Measurements from ENCODE around the gene AJUBA.
"Not testable (repeated sequence)": the region's sequence is repeated elsewhere in the genome, so short reads cannot be mapped to it uniquely, and the experiment has no call there.

Gene AJUBA

DNA sequence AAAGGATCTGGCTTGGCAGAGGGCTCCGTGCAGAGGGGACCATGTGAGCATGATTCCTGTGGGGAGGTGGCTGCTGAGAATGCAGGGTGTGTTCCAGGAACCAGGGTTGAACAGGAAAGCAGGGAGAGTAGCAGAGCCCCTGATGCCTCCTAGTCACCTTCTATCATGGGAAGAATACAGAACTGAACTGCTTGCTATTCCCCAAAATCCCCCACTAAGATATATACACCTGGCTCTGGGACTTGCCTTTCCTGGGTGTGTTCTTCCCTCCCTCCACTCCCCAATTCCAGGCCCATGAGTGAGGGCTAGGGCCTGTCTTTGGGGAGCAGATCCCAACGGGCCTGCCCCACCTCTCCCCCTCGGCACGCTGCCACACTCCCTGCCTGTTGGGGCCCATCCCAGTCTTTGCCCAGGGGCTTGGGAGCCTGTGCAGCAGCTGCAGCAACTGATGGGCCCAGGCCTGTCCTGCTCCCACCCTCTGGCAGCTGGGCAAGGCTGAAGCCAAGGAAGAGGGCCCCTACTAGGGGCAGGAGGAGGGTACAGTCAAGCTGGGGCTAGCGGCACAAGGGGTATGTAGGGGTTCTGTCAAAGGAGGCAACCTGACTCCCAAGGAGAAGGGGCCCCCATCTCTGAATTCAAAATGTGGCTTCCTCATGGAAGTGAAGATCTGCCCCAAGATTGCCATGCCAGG, 3.2 kb downstream of the AJUBA start:
- DNase-seq: no peak

DNA sequence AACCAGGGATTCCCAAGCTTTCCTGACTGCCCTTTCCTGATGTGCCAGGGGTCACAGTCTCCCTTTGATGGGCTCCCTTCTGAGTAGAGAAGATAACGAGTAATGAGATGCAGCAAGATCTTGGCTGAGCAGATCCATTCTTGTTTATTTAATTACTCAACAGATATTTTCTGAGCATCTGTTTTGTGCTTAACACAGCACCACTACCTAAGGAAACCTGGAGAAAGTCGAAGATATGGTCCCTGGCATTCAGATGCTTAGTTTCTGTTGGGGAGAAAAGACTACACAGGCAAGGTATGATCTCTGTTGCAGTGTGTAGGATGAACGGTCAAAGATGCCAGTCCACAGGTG, 3.9 kb downstream of the AJUBA start:
- no peak for DNase-seq

GRCh38 chr14:22977684-22978486, 4.5 kb downstream of the AJUBA start:
- DNase-seq: no peak

GRCh38 chr14:22977434-22977683, 5.0 kb downstream of the AJUBA start:
- DNase-seq: no peak

DNA sequence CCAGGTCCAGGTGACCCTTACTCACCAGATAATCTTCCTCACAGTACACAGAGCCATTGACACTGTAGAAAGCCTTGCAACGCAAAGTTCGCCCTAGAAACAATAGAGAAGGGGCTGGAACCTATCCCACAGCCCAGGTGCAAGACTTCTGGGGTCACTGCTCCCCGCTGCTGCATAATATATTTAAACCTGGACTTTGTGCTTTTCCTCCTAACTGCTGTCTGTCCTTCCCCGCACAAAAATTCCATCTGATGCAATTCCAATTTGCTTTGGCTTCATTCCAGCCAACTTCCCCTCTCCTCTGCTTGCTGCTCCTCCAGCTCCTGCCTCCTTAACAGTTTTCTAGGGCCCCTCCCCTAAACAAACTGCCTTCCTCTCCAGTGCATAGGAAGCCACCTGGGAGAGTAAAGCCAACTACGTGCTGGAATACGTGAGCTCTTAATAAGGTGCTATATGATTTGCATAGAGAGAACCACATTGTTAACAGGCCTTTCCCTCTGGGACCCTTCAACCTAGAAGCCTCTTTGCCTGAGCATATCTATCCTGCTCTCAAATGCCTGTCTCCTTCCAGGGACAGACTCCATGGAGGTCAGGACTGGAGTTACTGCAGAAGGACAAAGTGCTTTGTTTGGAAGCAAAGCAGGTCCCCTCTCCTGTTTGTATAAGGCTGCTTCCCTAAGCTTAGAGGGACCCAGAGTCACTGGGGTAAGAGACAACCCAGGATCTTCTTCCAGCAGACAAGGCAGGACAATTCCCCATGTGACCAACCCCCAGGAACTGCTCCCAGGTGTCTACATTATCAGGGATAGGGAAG, 5.5 kb downstream of the AJUBA start:
- DNase-seq: no peak

DNA sequence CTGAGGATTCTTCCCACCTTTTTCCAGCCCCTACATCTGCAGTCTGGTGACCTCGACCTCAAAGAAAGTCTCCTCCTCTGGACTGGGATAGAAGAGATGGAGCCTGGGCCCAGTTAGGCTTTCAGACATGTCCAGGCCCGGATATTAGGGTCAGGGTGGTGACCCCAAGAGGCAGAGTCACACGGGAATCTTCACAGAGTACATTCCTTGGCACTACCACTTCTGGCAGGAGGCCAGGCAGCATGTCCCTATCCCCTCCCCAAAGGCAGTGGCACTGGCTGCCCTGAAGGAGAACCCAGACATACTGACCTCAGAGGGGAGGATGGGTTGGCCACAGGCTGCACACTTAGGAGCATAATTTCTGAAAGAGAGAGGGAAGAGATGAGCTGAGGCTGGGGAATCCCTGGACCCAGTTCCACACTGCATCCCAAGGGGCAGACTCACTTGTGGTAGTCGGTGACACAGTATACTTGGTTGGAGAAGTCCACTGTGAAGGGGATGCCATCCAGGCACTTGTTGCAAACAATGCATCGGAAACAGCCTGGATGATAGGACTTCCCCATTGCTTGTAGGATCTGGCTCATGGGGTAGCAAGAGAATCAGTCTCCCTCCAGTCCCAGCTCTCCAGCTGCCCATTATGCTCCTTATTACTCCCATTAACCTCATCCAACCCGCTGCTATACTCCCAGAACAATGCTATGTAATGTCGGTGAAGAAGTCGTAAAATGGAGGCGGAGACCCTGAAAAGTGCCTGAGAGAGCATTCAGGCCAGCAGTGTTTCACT, 7.6 kb downstream of the AJUBA start:
- no peak for DNase-seq

GRCh38 chr14:22973217-22974032, 8.9 kb downstream of the AJUBA start:
- peak in 1 of 2 experiments; percentile 15 for DNase-seq

- DNase-seq: no peak
These were observed 9.9 kb downstream of the AJUBA start for GRCh38 chr14:22972313-22972930.

DNA sequence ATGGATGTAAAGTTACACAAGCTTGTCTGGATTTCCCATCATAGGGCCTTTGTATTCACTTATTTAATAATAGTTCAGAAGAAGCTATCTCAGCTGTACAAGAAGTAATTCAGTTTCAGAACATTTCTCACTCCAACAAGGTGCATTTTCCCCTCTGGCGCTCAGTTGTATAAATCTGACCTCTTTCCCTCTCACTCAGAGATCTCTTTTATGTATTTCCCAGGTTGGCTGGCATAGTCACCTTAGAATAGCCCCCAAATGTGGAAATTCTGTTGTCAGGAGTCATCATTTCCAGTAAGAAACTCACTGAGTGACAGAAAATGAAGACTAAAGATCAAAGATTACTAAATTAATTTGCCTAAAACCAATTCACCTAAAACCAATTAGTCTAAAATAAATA, 11.2 kb downstream of the AJUBA start:
- DNase-seq: no peak

GRCh38 chr14:22966783-22967269, 15.5 kb downstream of the AJUBA start:
- no peak for DNase-seq

- DNase-seq: not testable (repeated sequence)
These were observed 16.2 kb downstream of the AJUBA start for GRCh38 chr14:22965916-22966782.

DNA sequence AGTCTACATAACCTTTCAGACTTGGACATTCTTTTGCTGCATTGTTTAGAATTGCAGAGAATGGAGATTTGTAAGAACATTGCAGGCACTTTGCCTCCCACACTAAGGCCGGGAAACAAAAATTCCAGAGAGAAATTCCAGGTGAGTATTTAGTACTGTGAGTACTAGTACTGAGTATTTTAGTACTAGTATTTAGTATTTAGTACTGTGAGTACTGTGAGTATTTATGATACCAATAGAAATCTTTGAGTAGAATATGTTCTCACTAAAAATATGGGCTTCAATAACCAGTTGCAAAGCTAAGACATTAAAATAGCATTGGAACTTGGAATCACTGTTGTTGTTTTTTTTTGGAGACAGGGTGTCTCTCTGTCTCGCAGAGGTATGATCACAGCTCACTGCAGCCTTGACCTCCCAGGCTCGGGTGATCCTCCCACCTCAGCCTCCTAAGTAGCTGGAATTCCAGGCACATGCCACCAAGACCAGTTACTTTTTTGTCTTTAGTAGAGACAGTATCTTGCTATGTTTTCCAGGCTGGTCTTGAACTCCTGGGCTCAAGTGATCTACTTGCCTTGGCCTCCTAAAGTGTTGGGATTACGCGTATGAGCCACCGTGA, 20.2 kb downstream of the AJUBA start:
- no peak for DNase-seq

DNA sequence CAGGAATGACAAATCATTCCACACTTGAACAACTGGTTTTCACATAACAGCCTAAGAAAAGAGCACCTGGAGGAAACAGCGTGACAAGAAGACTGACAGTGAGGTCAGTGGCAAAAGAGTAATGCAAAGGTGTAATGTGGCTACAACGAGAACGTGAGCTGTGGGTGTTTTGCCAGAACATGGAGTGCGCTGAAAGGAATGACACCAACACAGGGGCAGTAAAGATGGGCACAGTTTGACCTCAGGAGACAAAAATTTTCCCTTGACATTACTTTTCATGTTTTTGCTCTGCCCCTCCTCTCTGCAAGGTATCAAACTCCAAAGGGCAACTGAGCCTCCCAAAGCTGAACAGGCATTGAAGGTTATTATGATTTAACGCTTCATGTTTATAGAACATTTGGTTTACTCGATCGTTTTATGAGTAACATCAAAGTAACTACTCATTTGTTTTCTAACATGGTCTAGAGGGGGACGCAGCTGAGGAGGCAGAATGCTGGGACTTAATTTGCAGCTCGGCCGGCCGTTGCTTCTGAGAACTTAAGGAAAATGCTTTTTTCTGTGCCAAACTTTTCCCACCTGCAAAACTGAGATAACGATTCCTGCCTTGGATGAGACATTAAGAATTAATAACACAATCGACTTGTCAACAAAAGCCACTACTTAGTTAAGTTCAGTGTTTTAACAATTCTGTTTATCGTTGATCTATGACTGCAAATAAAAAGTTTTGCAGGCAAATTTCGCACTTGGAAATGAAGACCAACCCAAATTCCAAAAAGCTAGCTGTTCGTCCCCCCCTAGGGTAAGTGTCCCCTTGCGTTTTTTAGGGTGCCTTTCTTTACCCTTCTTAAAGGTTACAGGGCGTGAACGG, 26.4 kb downstream of the AJUBA start:
- DNase-seq: no peak

DNA sequence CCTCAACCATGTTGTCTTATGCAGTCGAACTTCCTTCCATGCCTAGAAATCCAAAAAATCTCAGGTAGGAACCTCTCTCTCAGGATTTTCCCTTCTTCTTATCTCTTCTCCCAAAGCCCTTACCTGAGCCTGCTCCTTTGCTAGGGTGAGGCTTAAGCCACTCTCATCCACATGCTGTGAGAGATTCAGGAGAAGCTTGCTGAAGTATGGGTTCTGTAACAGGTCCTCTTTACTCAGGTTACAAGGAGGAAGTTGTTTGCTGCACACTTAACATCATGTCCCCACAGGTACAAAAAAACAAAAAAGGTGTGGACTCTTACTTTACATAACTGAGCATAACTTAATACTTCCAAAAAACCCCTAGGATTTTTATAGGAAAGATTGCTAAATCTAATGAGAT, 29.9 kb downstream of the AJUBA start:
- no peak for DNase-seq

GRCh38 chr14:22951795-22952194, 30.6 kb downstream of the AJUBA start:
- not testable (repeated sequence) for DNase-seq

DNA sequence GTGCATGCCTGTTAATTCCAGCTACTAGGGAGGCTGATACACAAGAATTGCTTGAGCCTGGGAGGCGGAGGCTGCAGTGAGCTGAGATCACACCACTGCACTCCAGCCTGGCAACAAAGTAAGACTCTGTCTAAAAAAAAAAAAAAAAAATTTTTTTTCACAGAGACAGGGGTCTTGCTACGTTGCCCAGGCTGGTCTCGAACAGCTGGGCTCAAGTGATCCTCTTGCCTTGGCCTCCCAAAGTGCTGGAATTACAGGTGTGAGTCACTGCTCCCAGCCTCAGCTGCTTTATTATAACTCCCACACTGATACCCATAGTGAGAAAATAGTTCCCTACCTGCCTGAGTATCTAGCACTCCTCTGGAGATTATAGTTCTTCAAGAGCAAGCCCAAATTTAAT, 36.7 kb downstream of the AJUBA start:
- DNase-seq: no peak

DNA sequence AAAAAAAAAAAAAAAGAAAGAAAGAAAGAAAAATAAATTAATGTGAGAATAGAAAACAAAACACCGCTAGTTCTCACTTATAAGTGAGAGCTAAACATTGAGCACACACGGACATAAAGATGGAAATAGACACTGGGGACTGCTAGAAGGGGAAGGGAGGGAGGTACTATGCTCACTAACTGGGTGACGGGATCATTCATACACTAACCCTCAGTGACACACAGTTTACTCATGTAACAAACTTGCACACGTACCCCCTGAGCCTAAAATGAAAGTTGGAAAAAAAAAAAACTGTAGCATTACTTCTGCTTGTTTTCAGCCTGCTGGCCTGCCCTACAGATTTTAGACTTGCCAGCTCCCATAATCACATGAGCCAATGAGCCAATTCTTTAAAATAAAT, 42.7 kb downstream of the AJUBA start:
- no peak for DNase-seq

DNA sequence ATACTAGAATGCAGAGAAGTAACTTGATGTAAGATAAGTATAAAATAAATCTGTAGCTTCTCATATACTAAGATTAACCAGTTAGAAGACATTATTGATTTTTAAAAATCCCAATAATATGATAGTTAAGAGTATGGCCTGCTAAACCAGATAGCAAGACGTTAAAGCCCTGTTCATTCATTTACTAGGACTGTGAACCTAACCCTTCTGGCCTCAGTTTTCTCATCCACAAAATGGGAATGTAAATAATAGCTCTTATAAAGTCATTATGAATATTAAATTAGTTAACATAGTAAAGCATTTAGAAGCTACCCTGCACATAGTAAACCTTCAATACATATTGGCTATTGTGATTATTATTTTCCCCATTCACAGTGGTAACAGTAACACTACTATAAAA, 47.2 kb downstream of the AJUBA start:
- DNase-seq: no peak

- DNase-seq: no peak
These were observed 50.2 kb downstream of the AJUBA start for GRCh38 chr14:22932146-22932545.

Measured in NCI-H1930 (cell line).